Measurements from ENCODE around the gene ENTPD8. TPM values are rescaled to one million over a fixed set of nuclear protein-coding genes. Genes with fewer than 3 reads are reported as not detected.

ENTPD8 gene
- total and polyA plus RNA-seq, 2 of the 13 experiments (the other 11 are each of a cell fraction or from before 2014, with no cell fraction given), result 0.26 to 0.44 TPM

- Histone ChIP-seq H3K79me2 (ENCODE audit: insufficient read depth, low read length) (no peaks in the 10 kb centered on the region), H4K20me1 (ENCODE audit: insufficient read depth, low read length) (no peaks in the 10 kb centered on the region), H3K4me1 (ENCODE audit: insufficient read depth, low read length) (peaks cover 35% of the 10 kb centered on the region), H3K27me3 (ENCODE audit: control insufficient read depth in 1 of 2, insufficient read depth in 2 of 2, low read length in 2 of 2) (no peaks in the 10 kb centered on the region; a peak in 1 of 5 replicates), H3K36me3 (replicated peaks in 1 of 2; ENCODE audit: control insufficient read depth in 1 of 2, insufficient read depth in 2 of 2, low read length in 2 of 2) (no peaks in the 10 kb centered on the region), H3K4me2 (ENCODE audit: low read depth, low read length) (peak overlapping the region; percentile 28), H3K9ac (ENCODE audit: insufficient read depth, low read depth, low read length) (no peak overlapping the region), H3K27ac (ENCODE audit: extremely low read length, insufficient read depth, low read length) (no peak overlapping the region), H3K4me3 (replicated peaks in 1 of 3; ENCODE audit: insufficient read depth in 1 of 3, low read depth in 2 of 3, low read length in 3 of 3) (peak overlapping the region in 1 of 3 experiments; percentile 9; a peak in 1 of 6 replicates), H3K9me3 (ENCODE audit: low read length) (no peaks in the 10 kb centered on the region), H2AFZ (ENCODE audit: low read length) (no peak overlapping the region)
- peak; percentile 77 for ATAC-seq
- no peak for FAIRE-seq
- intact Hi-C loops (cut with micrococcal nuclease; ENCODE audit: unreplicated experiment) (no loop called here), in situ Hi-C loops (cut with HindIII; ENCODE audit: extremely low pct_ligation_motif_present, low pct_unique_long_range_greater_than_20kb) (no loop called here)
- no peak for DNase-seq (ENCODE audit: low spot score)
- WGBS (ENCODE audit: low lambda C conversion rate), result 80% methylated on average over 12 of the region's 26 CpGs
- POLR2A ChIA-PET, result no interaction called here
- CTCF ChIA-PET (ENCODE audit: low intra/inter-chr PET ratio, low total read pairs), result no interaction called here
- no TSS peak for BruUV-seq (replicated peaks)
- TF ChIP-seq, protein P1, sequence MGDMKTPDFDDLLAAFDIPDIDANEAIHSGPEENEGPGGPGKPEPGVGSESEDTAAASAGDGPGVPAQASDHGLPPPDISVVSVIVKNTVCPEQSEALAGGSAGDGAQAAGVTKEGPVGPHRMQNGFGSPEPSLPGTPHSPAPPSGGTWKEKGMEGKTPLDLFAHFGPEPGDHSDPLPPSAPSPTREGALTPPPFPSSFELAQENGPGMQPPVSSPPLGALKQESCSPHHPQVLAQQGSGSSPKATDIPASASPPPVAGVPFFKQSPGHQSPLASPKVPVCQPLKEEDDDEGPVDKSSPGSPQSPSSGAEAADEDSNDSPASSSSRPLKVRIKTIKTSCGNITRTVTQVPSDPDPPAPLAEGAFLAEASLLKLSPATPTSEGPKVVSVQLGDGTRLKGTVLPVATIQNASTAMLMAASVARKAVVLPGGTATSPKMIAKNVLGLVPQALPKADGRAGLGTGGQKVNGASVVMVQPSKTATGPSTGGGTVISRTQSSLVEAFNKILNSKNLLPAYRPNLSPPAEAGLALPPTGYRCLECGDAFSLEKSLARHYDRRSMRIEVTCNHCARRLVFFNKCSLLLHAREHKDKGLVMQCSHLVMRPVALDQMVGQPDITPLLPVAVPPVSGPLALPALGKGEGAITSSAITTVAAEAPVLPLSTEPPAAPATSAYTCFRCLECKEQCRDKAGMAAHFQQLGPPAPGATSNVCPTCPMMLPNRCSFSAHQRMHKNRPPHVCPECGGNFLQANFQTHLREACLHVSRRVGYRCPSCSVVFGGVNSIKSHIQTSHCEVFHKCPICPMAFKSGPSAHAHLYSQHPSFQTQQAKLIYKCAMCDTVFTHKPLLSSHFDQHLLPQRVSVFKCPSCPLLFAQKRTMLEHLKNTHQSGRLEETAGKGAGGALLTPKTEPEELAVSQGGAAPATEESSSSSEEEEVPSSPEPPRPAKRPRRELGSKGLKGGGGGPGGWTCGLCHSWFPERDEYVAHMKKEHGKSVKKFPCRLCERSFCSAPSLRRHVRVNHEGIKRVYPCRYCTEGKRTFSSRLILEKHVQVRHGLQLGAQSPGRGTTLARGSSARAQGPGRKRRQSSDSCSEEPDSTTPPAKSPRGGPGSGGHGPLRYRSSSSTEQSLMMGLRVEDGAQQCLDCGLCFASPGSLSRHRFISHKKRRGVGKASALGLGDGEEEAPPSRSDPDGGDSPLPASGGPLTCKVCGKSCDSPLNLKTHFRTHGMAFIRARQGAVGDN (CRISPR knock-in tag; IDR thresholded peaks at IDR 0.05), result peak; percentile 39
- TF ChIP-seq ZNF556 (CRISPR knock-in tag; IDR thresholded peaks at IDR 0.05; ENCODE audit: borderline replicate concordance) (0 out of 2 replicates have a peak, but pooled peaks have one; percentile 39), ZNF20 (CRISPR knock-in tag; IDR thresholded peaks at IDR 0.05) (no peak), ZBTB8A (CRISPR knock-in tag; IDR thresholded peaks at IDR 0.05; ENCODE audit: borderline replicate concordance, low read depth) (no peak), TBX2 (CRISPR knock-in tag; IDR thresholded peaks at IDR 0.05; ENCODE audit: borderline replicate concordance) (no peak), CERS6 (CRISPR knock-in tag; IDR thresholded peaks at IDR 0.05) (no peak), IRX3 (CRISPR knock-in tag; IDR thresholded peaks at IDR 0.05; ENCODE audit: borderline replicate concordance, low read depth) (no peak), SP4 (CRISPR knock-in tag; IDR thresholded peaks at IDR 0.05) (peak; percentile 20; the same call in 1 of the 2 replicates)
- TF ChIP-seq, protein P2, sequence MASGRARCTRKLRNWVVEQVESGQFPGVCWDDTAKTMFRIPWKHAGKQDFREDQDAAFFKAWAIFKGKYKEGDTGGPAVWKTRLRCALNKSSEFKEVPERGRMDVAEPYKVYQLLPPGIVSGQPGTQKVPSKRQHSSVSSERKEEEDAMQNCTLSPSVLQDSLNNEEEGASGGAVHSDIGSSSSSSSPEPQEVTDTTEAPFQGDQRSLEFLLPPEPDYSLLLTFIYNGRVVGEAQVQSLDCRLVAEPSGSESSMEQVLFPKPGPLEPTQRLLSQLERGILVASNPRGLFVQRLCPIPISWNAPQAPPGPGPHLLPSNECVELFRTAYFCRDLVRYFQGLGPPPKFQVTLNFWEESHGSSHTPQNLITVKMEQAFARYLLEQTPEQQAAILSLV (CRISPR knock-in tag; IDR thresholded peaks at IDR 0.05; ENCODE audit: borderline replicate concordance), result no peak
- TF ChIP-seq, protein P3, sequence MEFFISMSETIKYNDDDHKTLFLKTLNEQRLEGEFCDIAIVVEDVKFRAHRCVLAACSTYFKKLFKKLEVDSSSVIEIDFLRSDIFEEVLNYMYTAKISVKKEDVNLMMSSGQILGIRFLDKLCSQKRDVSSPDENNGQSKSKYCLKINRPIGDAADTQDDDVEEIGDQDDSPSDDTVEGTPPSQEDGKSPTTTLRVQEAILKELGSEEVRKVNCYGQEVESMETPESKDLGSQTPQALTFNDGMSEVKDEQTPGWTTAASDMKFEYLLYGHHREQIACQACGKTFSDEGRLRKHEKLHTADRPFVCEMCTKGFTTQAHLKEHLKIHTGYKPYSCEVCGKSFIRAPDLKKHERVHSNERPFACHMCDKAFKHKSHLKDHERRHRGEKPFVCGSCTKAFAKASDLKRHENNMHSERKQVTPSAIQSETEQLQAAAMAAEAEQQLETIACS (CRISPR knock-in tag; IDR thresholded peaks at IDR 0.05), result no peak
These were observed 53.1 kb downstream of the ENTPD8 start for GRCh38 chr9:137387891-137388560.
